DOHH2 (cell line): Measurements from ENCODE around the gene SLC12A8.

Source experiments
- H3F3A ChIP-seq: fragments of 200-600 bp; sonication (generic), shearing (Covaris generic); 2 replicates; pipeline ENCODE4 v1.6.0; 2016; ENCODE audit warnings: antibody characterized with exemption, mild to moderate bottlenecking; ENCODE audit not compliant: control insufficient read depth, insufficient read depth
- H3K27ac ChIP-seq: fragments of 200-600 bp; sonication (generic); 2 replicates; pipeline ENCODE4 v1.5.1; 2014; ENCODE audit warnings: low read depth, mild to moderate bottlenecking, low read length, moderate library complexity
- H3K27me3 ChIP-seq: fragments of 200-600 bp; sonication (generic); 2 replicates; pipeline ENCODE4 v1.6.1; 2014; ENCODE audit warnings: mild to moderate bottlenecking, low read length, mixed read lengths; ENCODE audit not compliant: control insufficient read depth
- H3K36me3 ChIP-seq: fragments of 200-600 bp; sonication (generic); 2 replicates; pipeline ENCODE4 v1.6.1; 2014; ENCODE audit warnings: mild to moderate bottlenecking, low read length, moderate library complexity, mixed read lengths; ENCODE audit not compliant: control insufficient read depth
- H3K4me1 ChIP-seq: fragments of 200-600 bp; sonication (generic); 2 replicates; pipeline ENCODE4 v1.6.1; 2014; ENCODE audit warnings: mild to moderate bottlenecking, low read length, mixed read lengths; ENCODE audit not compliant: control insufficient read depth
- H3K4me2 ChIP-seq: fragments of 200-600 bp; sonication (generic); 2 replicates; pipeline ENCODE4 v1.6.0; 2014; ENCODE audit warnings: mild to moderate bottlenecking, low read length, moderate library complexity
- H3K4me3 ChIP-seq: fragments of 200-600 bp; sonication (generic); 2 replicates; pipeline ENCODE4 v1.5.1; 2014; ENCODE audit warnings: mild to moderate bottlenecking, low read length, mixed read lengths
- H3K79me2 ChIP-seq: fragments of 200-600 bp; sonication (generic); 2 replicates; pipeline ENCODE4 v1.6.1; 2014; ENCODE audit warnings: mild to moderate bottlenecking, low read length, mixed read lengths; ENCODE audit not compliant: control insufficient read depth
- H3K9me2 ChIP-seq: fragments of 200-600 bp; sonication (generic); replicated peaks from 2 replicates; pipeline ENCODE4 v1.6.1; 2014; ENCODE audit warnings: mild to moderate bottlenecking, low read length, mixed read lengths; ENCODE audit not compliant: control insufficient read depth
- H3K9me3 ChIP-seq: fragments of 200-600 bp; sonication (generic); 2 replicates; pipeline ENCODE4 v1.6.1; 2014; ENCODE audit warnings: antibody characterized with exemption, low read length, mixed read lengths; ENCODE audit not compliant: control insufficient read depth, insufficient read depth
- H4K20me1 ChIP-seq: fragments of 200-600 bp; sonication (generic); 2 replicates; pipeline ENCODE4 v1.6.0; 2014; ENCODE audit warnings: low read depth, mild to moderate bottlenecking, antibody characterized with exemption, low read length, moderate library complexity; ENCODE audit not compliant: control insufficient read depth, insufficient read depth
- CTCF ChIP-seq: fragments of 200-600 bp; sonication (generic); IDR thresholded peaks from one replicate; pipeline ENCODE4 v1.5.1; 2014; ENCODE audit warnings: antibody characterized with exemption, mild to moderate bottlenecking, low read depth, low read length; ENCODE audit not compliant: poor library complexity, severe bottlenecking
- EZH2phosphoT487 ChIP-seq: fragments of 200-600 bp; sonication (generic); IDR thresholded peaks from 2 replicates; pipeline ENCODE4 v1.6.1; 2017; ENCODE audit warnings: borderline replicate concordance, mild to moderate bottlenecking, antibody characterized with exemption, low read length, moderate library complexity, mixed read lengths

Gene SLC12A8

GRCh38 chr3:125219261-125219701 is 6.7 kb upstream of the SLC12A8 start:
- TF ChIP-seq CTCF (no peak), EZH2phosphoT487 (no peak)
- no peak overlapping the region for H3K4me2 ChIP-seq
- no peak overlapping the region for H3K27ac ChIP-seq
- no peaks in the 10 kb centered on the region for H3K79me2 ChIP-seq
- H3K4me1 ChIP-seq, result peaks cover 4% of the 10 kb centered on the region; the same call in 1 of the 2 replicates
- no peak overlapping the region for H3K4me3 ChIP-seq
- no peaks in the 10 kb centered on the region for H3K36me3 ChIP-seq
- no peaks in the 10 kb centered on the region for H3F3A ChIP-seq
- no peaks in the 10 kb centered on the region for H3K9me2 ChIP-seq
- H3K27me3 ChIP-seq, result peaks cover 6% of the 10 kb centered on the region
- no peaks in the 10 kb centered on the region for H4K20me1 ChIP-seq
- H3K9me3 ChIP-seq, result no peaks in the 10 kb centered on the region

- no peak overlapping the region for H3K4me3 ChIP-seq
- H3F3A ChIP-seq, result no peaks in the 10 kb centered on the region
- H3K36me3 ChIP-seq, result no peaks in the 10 kb centered on the region
- peaks cover 4% of the 10 kb centered on the region; the same call in 1 of the 2 replicates for H3K4me1 ChIP-seq
- peaks cover 47% of the 10 kb centered on the region for H3K27me3 ChIP-seq
- H4K20me1 ChIP-seq, result no peaks in the 10 kb centered on the region
- H3K9me3 ChIP-seq, result no peaks in the 10 kb centered on the region
- H3K9me2 ChIP-seq, result no peaks in the 10 kb centered on the region
- TF ChIP-seq CTCF (no peak), EZH2phosphoT487 (no peak)
- H3K4me2 ChIP-seq, result no peak overlapping the region
- no peaks in the 10 kb centered on the region for H3K79me2 ChIP-seq
- no peak overlapping the region for H3K27ac ChIP-seq
Measured at GRCh38 chr3:125214738-125215137, 2.2 kb upstream of the SLC12A8 start.

- H3K4me2 ChIP-seq, result no peak overlapping the region
- H3K36me3 ChIP-seq, result no peaks in the 10 kb centered on the region
- H3K27me3 ChIP-seq, result peaks cover 50% of the 10 kb centered on the region
- H3K4me1 ChIP-seq, result peaks cover 4% of the 10 kb centered on the region; the same call in 1 of the 2 replicates
- no peaks in the 10 kb centered on the region for H3K79me2 ChIP-seq
- TF ChIP-seq CTCF (no peak), EZH2phosphoT487 (no peak)
- H3K27ac ChIP-seq, result no peak overlapping the region
- no peaks in the 10 kb centered on the region for H3K9me2 ChIP-seq
- H3F3A ChIP-seq, result no peaks in the 10 kb centered on the region
- H3K4me3 ChIP-seq, result no peak overlapping the region
- no peaks in the 10 kb centered on the region for H3K9me3 ChIP-seq
- H4K20me1 ChIP-seq, result no peaks in the 10 kb centered on the region
Measured at GRCh38 chr3:125213946-125214542, 1.5 kb upstream of the SLC12A8 start.
